Epidermal melanocyte (primary cell): ENCODE results near the gene PIGP.
"Not testable (repeated sequence)": the region's sequence is repeated elsewhere in the genome, so short reads cannot be mapped to it uniquely, and the experiment has no call there.

Source experiments
- DNase-seq: peaks from one replicate; pipeline ENCODE4 v3.0.0; 2011; ENCODE audit warnings: low spot score; ENCODE audit not compliant: insufficient read length

Gene PIGP

GRCh38 chr21:37072988-37073416 is at the start of gene PIGP, which contains the start of gene TTC3:
Gene PIGP (minus strand): TSS chr21:37073071. CDS start chr21:37072515, 556 bp downstream.
Gene TTC3 (plus strand): TSS chr21:37073254. CDS start chr21:37087258, 14,004 bp downstream.
- DNase-seq, result peak; percentile 77

DNA sequence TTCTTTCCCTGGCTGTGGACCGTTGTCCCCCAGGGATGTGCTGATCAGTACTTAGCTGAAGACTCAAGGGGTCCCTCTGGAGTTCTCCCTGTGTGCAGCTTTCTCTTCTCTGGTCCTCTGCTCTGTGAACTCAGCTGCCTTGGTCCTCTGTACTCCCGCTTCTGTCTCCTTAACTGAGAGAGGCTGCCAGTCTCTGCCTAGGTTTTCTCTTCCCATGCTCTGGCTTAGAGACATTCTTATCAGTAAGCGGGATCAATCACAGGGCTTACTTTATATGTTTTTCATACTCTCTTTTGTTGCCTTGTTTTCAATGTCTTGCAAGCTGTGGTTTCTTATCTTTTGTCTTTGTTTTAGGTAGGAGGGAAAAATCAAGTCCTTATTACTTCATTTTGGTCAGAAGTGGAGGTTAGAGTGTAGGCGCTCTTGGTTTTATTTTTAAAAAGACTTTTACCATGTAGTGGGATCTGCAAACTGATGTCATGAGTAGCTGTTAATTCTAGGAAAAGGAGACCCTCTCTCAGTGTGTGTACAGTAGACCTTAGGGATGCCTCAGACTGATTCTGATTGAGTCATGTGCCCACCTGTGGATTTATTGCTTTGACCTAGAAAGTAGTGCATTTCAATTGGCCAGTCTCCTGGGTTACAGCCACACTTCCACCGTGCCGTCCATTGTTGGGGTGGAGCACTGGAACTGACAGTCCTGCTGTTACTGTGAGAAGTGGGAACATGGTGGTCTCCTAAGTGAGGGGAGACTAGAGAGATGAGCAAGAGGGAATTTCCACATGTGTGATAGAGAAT is 46.7 kb upstream of the PIGP start:
- DNase-seq, result no peak

- no peak for DNase-seq
Observed at GRCh38 chr21:37118187-37118826, 45.4 kb upstream of the PIGP start.

DNA sequence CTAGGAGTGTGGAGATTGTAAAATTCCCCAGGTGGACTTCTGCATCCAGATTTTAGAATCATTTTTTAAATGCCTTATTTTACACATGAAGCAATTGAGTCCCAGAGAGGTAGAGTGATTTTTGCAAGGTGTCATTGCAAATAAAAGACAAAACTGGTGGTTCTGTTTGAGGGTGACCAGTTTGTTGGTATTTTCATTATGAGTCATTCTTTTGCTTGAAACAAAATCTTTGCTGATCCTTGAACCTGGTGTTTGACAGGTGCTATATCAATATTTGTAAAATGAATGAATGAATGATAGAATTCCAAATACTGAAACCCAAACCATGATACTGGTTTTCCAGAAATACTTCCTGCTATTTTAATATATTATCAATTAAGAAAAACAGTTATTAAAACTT is 44.3 kb upstream of the PIGP start:
- DNase-seq, result no peak

DNA sequence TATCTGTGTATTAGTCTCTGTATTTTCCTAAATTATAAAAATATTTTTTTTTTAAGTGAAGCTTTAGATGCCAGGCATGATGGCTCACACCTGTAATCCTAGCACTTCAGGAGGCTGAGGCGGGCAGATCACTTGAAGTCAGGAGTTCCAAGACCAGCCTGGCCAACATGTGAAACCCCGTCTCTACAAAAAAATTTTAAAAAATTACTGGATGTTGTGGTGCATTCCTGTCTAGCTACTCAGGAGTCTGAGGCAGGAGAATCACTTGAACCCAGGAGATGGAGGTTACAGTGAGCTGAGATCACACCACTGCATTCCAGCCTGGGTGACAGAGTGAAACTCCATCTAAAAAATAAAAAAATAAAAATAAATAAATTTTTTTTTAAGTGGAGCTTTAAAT is 43.6 kb upstream of the PIGP start:
- not testable (repeated sequence) for DNase-seq

- DNase-seq, result not testable (repeated sequence)
Observed at GRCh38 chr21:37114301-37114700, 41.4 kb upstream of the PIGP start.

GRCh38 chr21:37111029-37111428 is 38.2 kb upstream of the PIGP start:
- not testable (repeated sequence) for DNase-seq

DNA sequence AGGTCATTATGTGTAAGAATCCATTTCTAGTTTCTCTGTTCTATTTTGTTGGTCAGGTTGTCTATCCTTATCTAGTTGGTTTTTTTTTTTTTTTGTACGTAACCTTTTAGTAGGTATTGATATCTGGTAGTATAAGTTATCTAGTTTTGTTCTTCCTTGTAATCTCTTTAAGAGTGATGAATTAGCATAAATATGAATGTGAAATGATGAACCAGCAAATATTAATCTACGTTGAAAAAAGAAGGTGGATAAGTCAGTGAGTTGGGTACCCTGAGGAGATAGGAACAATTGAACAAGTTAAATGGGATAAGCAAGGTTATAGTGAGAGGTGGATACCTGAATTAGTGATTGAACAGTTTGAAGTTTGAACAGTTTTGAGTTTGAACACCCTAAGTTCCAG is 34.1 kb upstream of the PIGP start:
- no peak for DNase-seq

GRCh38 chr21:37102746-37103145 is 29.9 kb upstream of the PIGP start:
- DNase-seq, result not testable (repeated sequence)

- DNase-seq, result no peak
Observed at GRCh38 chr21:37101384-37101783, 28.5 kb upstream of the PIGP start.

DNA sequence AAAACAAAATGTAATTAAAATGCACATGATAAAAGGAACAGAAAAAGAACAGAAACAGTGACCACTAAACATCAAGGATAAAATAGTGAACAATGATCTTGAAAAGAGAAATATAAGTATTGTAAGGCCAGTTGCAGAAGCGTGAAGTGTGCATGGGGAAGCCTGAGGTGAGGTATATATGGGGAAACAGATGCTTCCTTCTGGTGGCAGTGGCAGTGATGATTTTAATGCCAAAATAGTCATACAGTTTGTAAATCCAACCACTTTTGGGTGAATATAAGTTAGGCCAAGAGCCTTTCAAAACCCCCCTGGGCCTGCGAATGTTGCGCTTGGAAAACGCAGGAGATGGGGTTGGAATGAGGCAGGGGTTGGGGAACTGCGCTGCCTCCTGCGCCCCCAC is 27.4 kb upstream of the PIGP start:
- no peak for DNase-seq

GRCh38 chr21:37098751-37099150 is 25.9 kb upstream of the PIGP start:
- no peak for DNase-seq

GRCh38 chr21:37095821-37096220 is 22.9 kb upstream of the PIGP start:
- DNase-seq, result no peak

DNA sequence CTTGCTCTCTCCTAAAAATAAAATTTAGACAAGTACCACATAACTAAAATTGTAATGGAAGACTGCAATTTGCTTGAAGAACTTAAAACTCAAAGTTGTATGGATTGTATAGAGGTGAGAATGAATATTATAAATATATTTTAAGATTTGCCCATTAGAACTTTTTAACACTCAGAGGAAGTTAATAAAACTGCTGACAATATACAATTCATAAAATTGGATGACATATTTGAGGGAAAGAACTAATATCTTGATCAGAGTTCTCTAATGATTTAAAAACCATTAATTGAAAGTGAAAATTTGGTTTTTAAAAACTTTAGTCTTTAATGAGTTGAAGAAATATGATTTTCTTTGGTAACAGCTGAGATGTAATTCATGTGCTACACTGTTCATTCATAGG is 21.1 kb upstream of the PIGP start:
- DNase-seq, result no peak

GRCh38 chr21:37088186-37088735 is 15.4 kb upstream of the PIGP start:
- no peak for DNase-seq

- DNase-seq, result no peak
Observed at GRCh38 chr21:37087188-37087587, 14.3 kb upstream of the PIGP start.

DNA sequence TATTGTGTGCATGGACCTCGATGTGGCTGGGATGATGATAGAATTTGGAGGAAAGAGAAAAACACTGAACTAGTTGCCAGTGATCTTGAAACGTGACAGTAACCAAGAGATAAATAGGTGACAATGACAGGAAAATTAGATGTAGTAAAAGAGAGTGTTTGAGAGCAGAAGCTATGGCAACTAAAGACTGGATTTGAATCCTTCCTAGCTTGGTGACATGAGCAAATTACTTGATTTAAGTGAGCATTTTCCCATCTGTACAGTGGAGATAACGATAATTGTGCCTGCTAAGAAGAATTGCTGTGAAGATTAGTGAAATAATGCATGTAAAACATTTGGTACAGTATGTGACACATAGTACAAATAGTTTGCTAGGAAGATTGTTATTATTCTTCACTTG is 12.9 kb upstream of the PIGP start:
- DNase-seq, result no peak

DNA sequence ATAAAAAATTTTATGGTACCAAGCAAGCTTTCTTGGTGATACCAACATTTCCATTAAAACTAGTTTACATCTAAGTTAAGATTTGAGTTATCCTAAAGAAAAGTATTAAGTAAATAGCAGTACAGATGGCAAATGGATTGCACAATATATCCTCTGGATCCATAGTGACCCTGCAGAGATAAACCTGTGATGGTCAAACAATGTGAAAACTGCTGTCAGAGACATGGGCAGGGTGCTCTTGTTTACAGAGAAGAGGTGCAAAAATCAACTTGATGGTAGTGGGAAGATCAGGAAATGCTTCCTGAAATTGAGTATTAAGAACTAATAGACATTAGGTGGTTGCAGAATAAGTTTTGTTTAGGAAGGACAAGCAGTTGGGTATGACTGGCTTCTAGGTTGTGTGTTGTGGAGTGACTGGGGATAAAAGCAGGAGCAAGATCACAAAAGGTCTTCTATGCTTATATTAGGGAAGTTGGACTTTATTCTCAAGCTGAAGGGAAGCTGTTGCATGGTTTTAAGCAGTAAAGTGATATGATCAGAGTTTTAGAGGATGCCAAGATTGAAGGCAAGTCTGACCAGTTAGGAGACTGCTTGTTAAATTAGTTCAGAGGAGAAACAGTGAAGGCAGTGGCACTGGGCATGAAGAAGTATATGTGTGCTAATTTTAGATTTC is 10.1 kb upstream of the PIGP start:
- no peak for DNase-seq

GRCh38 chr21:37082375-37082774 is 9.5 kb upstream of the PIGP start:
- DNase-seq, result no peak

- DNase-seq, result no peak
Observed at GRCh38 chr21:37079211-37079824, 6.4 kb upstream of the PIGP start.

- no peak for DNase-seq
Observed at GRCh38 chr21:37077403-37077802, 4.5 kb upstream of the PIGP start.
